Astrocyte (in vitro differentiated cells and primary cell): Measurements from ENCODE around the gene NUDT15. TPM values are rescaled to one million over a fixed set of nuclear protein-coding genes. Genes with fewer than 3 reads are reported as not detected.
"Not testable (repeated sequence)": the region's sequence is repeated elsewhere in the genome, so short reads cannot be mapped to it uniquely, and the experiment has no call there.

Experiments
- DNase-seq: peaks from one replicate; pipeline ENCODE4 v3.0.0-alpha.2; 2010; ENCODE audit warnings: low read depth
- FAIRE-seq: peaks from 2 replicates; lab custom pipeline; 2011; peaks lifted over from hg19 to GRCh38; lab: Jason Lieb, UNC
- H2AFZ ChIP-seq: 2 replicates; pipeline ENCODE4 v1.6.0; 2012; ENCODE audit warnings: low read depth, low read length, inconsistent platforms
- H3K27ac ChIP-seq: 2 replicates; pipeline ENCODE4 v1.5.1; 2011; ENCODE audit warnings: low read depth, low read length, inconsistent platforms
- H3K27me3 ChIP-seq: 2 replicates; pipeline ENCODE4 v1.6.0; 2011; ENCODE audit warnings: low read length, inconsistent platforms; ENCODE audit not compliant: insufficient read depth
- H3K36me3 ChIP-seq: 2 replicates; pipeline ENCODE4 v1.5.1; 2011; ENCODE audit warnings: low read length, inconsistent platforms; ENCODE audit not compliant: insufficient read depth
- H3K4me1 ChIP-seq: 2 replicates; pipeline ENCODE4 v1.5.1; 2011; ENCODE audit warnings: low read length, inconsistent platforms; ENCODE audit not compliant: insufficient read depth
- H3K4me2 ChIP-seq: 2 replicates; pipeline ENCODE4 v1.6.0; 2012; ENCODE audit warnings: low read length, inconsistent platforms
- H3K4me3 ChIP-seq: 2 replicates; pipeline ENCODE4 v1.5.1; 2011; ENCODE audit warnings: low read depth, mild to moderate bottlenecking, low read length, inconsistent platforms; ENCODE audit not compliant: insufficient read depth
- H3K79me2 ChIP-seq: 2 replicates; pipeline ENCODE4 v1.6.0; 2012; ENCODE audit warnings: mild to moderate bottlenecking, low read length, inconsistent platforms; ENCODE audit not compliant: insufficient read depth
- H3K9ac ChIP-seq: 2 replicates; pipeline ENCODE4 v1.6.0; 2012; ENCODE audit warnings: mild to moderate bottlenecking, low read length, inconsistent platforms
- H3K9me3 ChIP-seq: 2 replicates; pipeline ENCODE4 v1.5.1; 2012; ENCODE audit warnings: low read depth, mild to moderate bottlenecking, low read length, inconsistent platforms; ENCODE audit not compliant: insufficient read depth
- H4K20me1 ChIP-seq: 2 replicates; pipeline ENCODE4 v1.6.0; 2012; ENCODE audit warnings: low read length, inconsistent platforms; ENCODE audit not compliant: insufficient read depth
- H3K27ac Mint-ChIP-seq: one replicate; pipeline ENCODE4 v1.8.0; 2021; ENCODE audit warnings: mild to moderate bottlenecking, mixed read lengths; ENCODE audit not compliant: unreplicated experiment
- H3K27me3 Mint-ChIP-seq: one replicate; pipeline ENCODE4 v1.8.0; 2021; ENCODE audit warnings: low read depth, mixed read lengths; ENCODE audit not compliant: unreplicated experiment
- H3K36me3 Mint-ChIP-seq: one replicate; pipeline ENCODE4 v1.8.0; 2021; ENCODE audit warnings: low read depth, mixed read lengths; ENCODE audit not compliant: unreplicated experiment
- H3K4me1 Mint-ChIP-seq: one replicate; pipeline ENCODE4 v1.8.0; 2021; ENCODE audit warnings: low read depth, mixed read lengths; ENCODE audit not compliant: unreplicated experiment
- H3K4me3 Mint-ChIP-seq: one replicate; pipeline ENCODE4 v1.8.0; 2021; ENCODE audit warnings: mild to moderate bottlenecking, moderate library complexity, mixed read lengths; ENCODE audit not compliant: unreplicated experiment
- H3K9me3 Mint-ChIP-seq: one replicate; pipeline ENCODE4 v1.8.0; 2021; ENCODE audit warnings: mild to moderate bottlenecking, mixed read lengths; ENCODE audit not compliant: unreplicated experiment
- CTCF ChIP-seq: IDR thresholded peaks from 2 replicates; pipeline ENCODE4 v1.5.1; 2011; ENCODE audit warnings: low read depth, mild to moderate bottlenecking, inconsistent platforms, low read length, moderate library complexity; ENCODE audit not compliant: insufficient read depth
- EZH2 ChIP-seq: IDR thresholded peaks from 2 replicates; pipeline ENCODE4 v1.6.1; 2012; ENCODE audit warnings: mild to moderate bottlenecking, low read length, inconsistent platforms; ENCODE audit not compliant: insufficient read depth
- total RNA-seq: library from RNA; stranded (reverse); gene quantifications from 2 replicates; pipeline ENCODE4 v1.2.1, GENCODE V29; 2021

NUDT15 gene
- total RNA-seq, 1 donor from 2014 or later, result 15.2 TPM

DNA sequence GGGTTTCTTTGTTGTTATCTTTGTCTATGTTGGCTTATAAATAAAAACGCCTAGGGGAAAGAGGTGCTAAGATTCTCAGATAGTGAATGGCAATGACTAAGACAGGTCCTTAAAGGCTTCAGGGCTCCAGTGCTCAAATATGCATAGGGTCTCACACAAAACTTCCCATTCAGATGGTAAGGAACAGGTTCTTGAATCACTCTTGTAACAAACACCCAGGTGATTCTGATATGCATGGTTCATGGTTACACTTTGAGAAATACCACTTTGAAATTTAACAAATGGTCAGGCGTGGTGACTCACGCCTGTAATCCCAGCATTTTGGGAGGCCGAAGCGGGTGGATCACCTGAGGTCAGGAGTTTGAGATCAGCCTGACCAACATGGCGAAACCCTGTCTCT, 17.1 kb downstream of the NUDT15 start:
- H3K36me3 ChIP-seq, result peaks cover 13% of the 10 kb centered on the region
- no peaks in the 10 kb centered on the region for H3K79me2 ChIP-seq
- no peak overlapping the region for H3K4me3 Mint-ChIP-seq
- no peaks in the 10 kb centered on the region for H3K9me3 Mint-ChIP-seq
- no peak overlapping the region for H3K4me2 ChIP-seq
- H2AFZ ChIP-seq, result no peak overlapping the region
- H3K36me3 Mint-ChIP-seq, result peaks cover 24% of the 10 kb centered on the region
- H3K27ac ChIP-seq, result no peak overlapping the region
- no peak for DNase-seq
- no peaks in the 10 kb centered on the region for H3K9me3 ChIP-seq
- no peak for FAIRE-seq
- no peak overlapping the region for H3K27ac Mint-ChIP-seq
- H4K20me1 ChIP-seq, result no peaks in the 10 kb centered on the region
- H3K9ac ChIP-seq, result no peak overlapping the region
- no peaks in the 10 kb centered on the region for H3K4me1 Mint-ChIP-seq
- TF ChIP-seq EZH2 (no peak), CTCF (no peak)
- no peaks in the 10 kb centered on the region for H3K27me3 Mint-ChIP-seq
- H3K4me1 ChIP-seq, result no peaks in the 10 kb centered on the region
- H3K4me3 ChIP-seq, result no peak overlapping the region
- no peaks in the 10 kb centered on the region for H3K27me3 ChIP-seq

DNA sequence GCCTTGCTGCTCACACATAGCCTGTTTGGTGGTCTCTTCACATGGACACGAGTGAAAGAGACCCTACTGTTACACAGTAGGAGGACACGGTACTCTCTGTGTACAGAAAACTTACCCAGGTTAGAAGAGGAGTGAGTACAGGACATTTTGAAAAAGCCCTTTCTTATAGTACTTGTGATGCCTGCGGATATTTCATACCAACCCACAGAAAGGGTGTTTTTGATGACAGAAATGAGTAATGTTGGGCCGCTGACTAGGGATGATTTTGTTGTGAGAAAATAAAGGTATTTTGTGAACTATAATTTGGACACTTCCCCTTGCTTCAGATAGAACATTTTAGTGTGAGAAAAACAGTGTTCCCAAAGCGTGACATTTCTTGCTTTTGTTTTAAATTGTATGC, 18.2 kb downstream of the NUDT15 start:
- Histone ChIP-seq H3K36me3 (peaks cover 13% of the 10 kb centered on the region), H3K27me3 (no peaks in the 10 kb centered on the region), H3K4me1 (no peaks in the 10 kb centered on the region), H3K9ac (no peak overlapping the region), H3K4me3 (no peak overlapping the region), H3K9me3 (no peaks in the 10 kb centered on the region), H3K79me2 (no peaks in the 10 kb centered on the region), H3K4me2 (no peak overlapping the region), H3K27ac (no peak overlapping the region), H4K20me1 (no peaks in the 10 kb centered on the region), H2AFZ (no peak overlapping the region)
- FAIRE-seq (no peak), DNase-seq (no peak)
- peaks cover 6% of the 10 kb centered on the region for H3K4me1 Mint-ChIP-seq
- no peak overlapping the region for H3K4me3 Mint-ChIP-seq
- peaks cover 24% of the 10 kb centered on the region for H3K36me3 Mint-ChIP-seq
- no peak overlapping the region for H3K27ac Mint-ChIP-seq
- TF ChIP-seq CTCF (no peak), EZH2 (no peak)
- no peaks in the 10 kb centered on the region for H3K9me3 Mint-ChIP-seq
- no peaks in the 10 kb centered on the region for H3K27me3 Mint-ChIP-seq

DNA sequence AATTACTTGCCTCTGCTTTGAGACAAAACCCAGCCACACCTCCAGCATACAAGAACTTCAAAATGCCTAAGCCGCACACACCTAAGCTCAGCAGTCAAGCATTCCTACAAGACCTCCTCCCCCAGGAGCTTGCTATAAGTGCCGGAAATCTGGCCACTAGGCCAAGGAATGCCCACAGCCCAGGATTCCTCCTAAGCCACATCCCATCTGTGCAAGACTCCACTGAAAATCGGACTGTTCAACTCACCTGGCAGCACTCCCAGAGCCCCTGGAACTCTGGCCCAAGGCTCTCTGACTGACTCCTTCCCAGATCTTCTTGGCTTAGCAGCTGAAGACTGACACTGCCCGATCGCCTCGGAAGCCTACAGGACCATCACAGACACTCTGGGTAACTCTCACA, 21.0 kb downstream of the NUDT15 start:
- H3K9ac ChIP-seq, H3K27me3 ChIP-seq, H3K9me3 ChIP-seq, H3K9me3 Mint-ChIP-seq, H3K79me2 ChIP-seq, H2AFZ ChIP-seq, H3K27ac ChIP-seq, H4K20me1 ChIP-seq, H3K4me1 ChIP-seq, H3K27me3 Mint-ChIP-seq, H3K4me2 ChIP-seq, H3K4me3 ChIP-seq, H3K4me3 Mint-ChIP-seq, FAIRE-seq, H3K36me3 ChIP-seq: not testable (repeated sequence)
- peaks cover 18% of the 10 kb centered on the region for H3K36me3 Mint-ChIP-seq
- H3K4me1 Mint-ChIP-seq, result peaks cover 14% of the 10 kb centered on the region
- peak; percentile 30 for DNase-seq
- H3K27ac Mint-ChIP-seq, result peak overlapping the region; percentile 47

DNA sequence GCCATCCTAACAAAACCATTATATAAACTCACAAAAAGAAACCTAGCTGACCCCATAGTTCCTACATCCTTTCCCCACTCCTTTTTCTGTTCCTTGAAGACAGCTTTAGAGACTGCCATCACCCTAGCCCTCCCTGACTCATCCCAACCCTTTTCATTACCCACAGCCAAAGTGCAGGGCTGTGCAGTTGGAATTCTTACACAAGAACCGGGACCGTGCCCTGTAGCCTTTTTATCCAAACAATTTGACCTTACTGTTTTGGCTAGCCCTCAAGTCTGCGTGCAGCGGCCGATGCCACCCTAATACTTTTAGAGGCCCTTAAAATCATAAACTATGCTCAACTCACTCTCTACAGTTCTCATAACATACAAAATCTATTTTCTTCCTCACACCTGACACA, 22.4 kb downstream of the NUDT15 start:
- not testable (repeated sequence) for H3K4me1 ChIP-seq, H3K9me3 Mint-ChIP-seq, H3K9me3 ChIP-seq, DNase-seq, H3K9ac ChIP-seq, H3K36me3 ChIP-seq, H3K79me2 ChIP-seq, H3K27me3 Mint-ChIP-seq, H3K4me2 ChIP-seq, H3K4me3 Mint-ChIP-seq, FAIRE-seq, H4K20me1 ChIP-seq, H3K27me3 ChIP-seq, H2AFZ ChIP-seq, H3K27ac ChIP-seq, H3K27ac Mint-ChIP-seq, H3K4me3 ChIP-seq
- Mint-ChIP-seq H3K36me3 (peaks cover 18% of the 10 kb centered on the region), H3K4me1 (peaks cover 14% of the 10 kb centered on the region)
